Measurements from ENCODE around the gene ECM1. TPM values are rescaled to one million over a fixed set of nuclear protein-coding genes. Genes with fewer than 3 reads are reported as not detected.

Gene ECM1
- total RNA-seq, 1 experiment from 2014 or later: 0.95 TPM

DNA sequence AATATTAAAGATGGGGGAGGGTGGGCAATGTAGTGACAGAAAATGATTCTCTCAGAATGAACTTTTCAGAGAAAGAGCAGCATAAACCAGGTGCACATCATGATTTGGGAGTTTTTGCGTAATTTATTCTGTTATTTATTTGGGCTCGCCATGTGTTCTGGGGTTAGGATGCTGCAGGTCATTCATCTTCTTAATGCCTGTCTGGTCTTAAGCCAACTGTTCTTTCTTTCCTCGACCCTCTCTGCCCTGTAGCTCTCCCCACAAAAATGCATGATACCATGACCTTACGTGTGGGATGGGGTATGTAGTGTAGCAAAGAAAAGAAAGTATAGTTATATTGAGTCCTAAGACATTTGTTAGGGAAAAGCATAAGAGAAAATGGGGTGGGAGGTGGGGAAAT, 33.0 kb upstream of the ECM1 start:
- Mint-ChIP-seq H3K9me3 (ENCODE audit: unreplicated experiment) (no peaks in the 10 kb centered on the region), H3K4me3 (ENCODE audit: unreplicated experiment) (no peak overlapping the region), H3K27ac (ENCODE audit: unreplicated experiment) (no peak overlapping the region), H3K36me3 (ENCODE audit: insufficient read depth, unreplicated experiment) (peaks cover 62% of the 10 kb centered on the region), H3K27me3 (ENCODE audit: insufficient read depth, unreplicated experiment) (no peaks in the 10 kb centered on the region), H3K4me1 (ENCODE audit: low read depth, unreplicated experiment) (peaks cover 16% of the 10 kb centered on the region)
- Histone ChIP-seq H3K4me1 (peaks cover 14% of the 10 kb centered on the region), H3K27me3 (replicated peaks; ENCODE audit: control insufficient read depth, insufficient read depth, low read length) (no peaks in the 10 kb centered on the region), H3K4me3 (ENCODE audit: low read depth, low read length) (no peak overlapping the region), H3K36me3 (ENCODE audit: control insufficient read depth, insufficient read depth, low read length) (peaks cover 5% of the 10 kb centered on the region), H3K9me3 (no peaks in the 10 kb centered on the region)
- CTCF ChIA-PET: no interaction called here
- DNase-seq: no peak
- TF ChIP-seq, protein P1, sequence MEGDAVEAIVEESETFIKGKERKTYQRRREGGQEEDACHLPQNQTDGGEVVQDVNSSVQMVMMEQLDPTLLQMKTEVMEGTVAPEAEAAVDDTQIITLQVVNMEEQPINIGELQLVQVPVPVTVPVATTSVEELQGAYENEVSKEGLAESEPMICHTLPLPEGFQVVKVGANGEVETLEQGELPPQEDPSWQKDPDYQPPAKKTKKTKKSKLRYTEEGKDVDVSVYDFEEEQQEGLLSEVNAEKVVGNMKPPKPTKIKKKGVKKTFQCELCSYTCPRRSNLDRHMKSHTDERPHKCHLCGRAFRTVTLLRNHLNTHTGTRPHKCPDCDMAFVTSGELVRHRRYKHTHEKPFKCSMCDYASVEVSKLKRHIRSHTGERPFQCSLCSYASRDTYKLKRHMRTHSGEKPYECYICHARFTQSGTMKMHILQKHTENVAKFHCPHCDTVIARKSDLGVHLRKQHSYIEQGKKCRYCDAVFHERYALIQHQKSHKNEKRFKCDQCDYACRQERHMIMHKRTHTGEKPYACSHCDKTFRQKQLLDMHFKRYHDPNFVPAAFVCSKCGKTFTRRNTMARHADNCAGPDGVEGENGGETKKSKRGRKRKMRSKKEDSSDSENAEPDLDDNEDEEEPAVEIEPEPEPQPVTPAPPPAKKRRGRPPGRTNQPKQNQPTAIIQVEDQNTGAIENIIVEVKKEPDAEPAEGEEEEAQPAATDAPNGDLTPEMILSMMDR (IDR thresholded peaks at IDR 0.05; ENCODE audit: insufficient read depth in 1 of 2, low read depth in 1 of 2, low read length in 1 of 2, severe bottlenecking in 1 of 2, unreplicated experiment in 1 of 2): no peak
- intact Hi-C loops (cut with micrococcal nuclease; ENCODE audit: unreplicated experiment): no loop called here
- BruUV-seq (replicated peaks): no TSS peak
- POLR2A ChIA-PET: no interaction called here

DNA sequence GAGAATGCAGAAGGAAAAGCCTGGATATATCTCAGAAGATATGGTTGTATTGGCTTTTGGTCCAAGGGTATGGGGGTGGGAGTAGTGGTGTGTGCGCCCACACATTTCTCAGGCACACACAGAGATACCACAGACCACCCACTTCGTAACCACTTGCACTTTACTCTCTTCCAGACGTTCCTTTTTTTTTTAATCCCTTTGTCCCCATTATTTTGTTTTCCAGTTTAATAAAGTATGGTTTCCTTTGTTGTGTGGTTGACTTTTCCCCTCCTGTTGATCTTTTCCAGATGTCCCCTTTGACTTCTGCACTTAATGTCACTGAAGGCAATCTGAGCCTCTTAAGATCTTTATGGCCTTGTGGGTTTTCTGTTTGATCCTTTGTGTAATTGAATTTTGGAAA, 31.2 kb upstream of the ECM1 start:
- ChIA-PET POLR2A (no interaction called here), CTCF (no interaction called here)
- intact Hi-C loops (cut with micrococcal nuclease; ENCODE audit: unreplicated experiment): no loop called here
- H3K36me3 ChIP-seq (ENCODE audit: control insufficient read depth, insufficient read depth, low read length): no peaks in the 10 kb centered on the region; the same call in none of the 2 replicates
- H3K4me3 Mint-ChIP-seq (ENCODE audit: unreplicated experiment): no peak overlapping the region
- H3K4me1 Mint-ChIP-seq (ENCODE audit: low read depth, unreplicated experiment): peaks cover 9% of the 10 kb centered on the region
- DNase-seq: no peak
- no peaks in the 10 kb centered on the region for H3K27me3 Mint-ChIP-seq (ENCODE audit: insufficient read depth, unreplicated experiment)
- H3K4me1 ChIP-seq: peaks cover 14% of the 10 kb centered on the region
- no peaks in the 10 kb centered on the region for H3K9me3 Mint-ChIP-seq (ENCODE audit: unreplicated experiment)
- no peaks in the 10 kb centered on the region for H3K9me3 ChIP-seq
- no peak overlapping the region for H3K27ac Mint-ChIP-seq (ENCODE audit: unreplicated experiment)
- no peaks in the 10 kb centered on the region for H3K27me3 ChIP-seq (replicated peaks; ENCODE audit: control insufficient read depth, insufficient read depth, low read length)
- TF ChIP-seq, protein P1 (IDR thresholded peaks at IDR 0.05; ENCODE audit: insufficient read depth in 1 of 2, low read depth in 1 of 2, low read length in 1 of 2, severe bottlenecking in 1 of 2, unreplicated experiment in 1 of 2): no peak
- H3K4me3 ChIP-seq (ENCODE audit: low read depth, low read length): no peak overlapping the region
- BruUV-seq (replicated peaks): no TSS peak
- H3K36me3 Mint-ChIP-seq (ENCODE audit: insufficient read depth, unreplicated experiment): peaks cover 48% of the 10 kb centered on the region

DNA sequence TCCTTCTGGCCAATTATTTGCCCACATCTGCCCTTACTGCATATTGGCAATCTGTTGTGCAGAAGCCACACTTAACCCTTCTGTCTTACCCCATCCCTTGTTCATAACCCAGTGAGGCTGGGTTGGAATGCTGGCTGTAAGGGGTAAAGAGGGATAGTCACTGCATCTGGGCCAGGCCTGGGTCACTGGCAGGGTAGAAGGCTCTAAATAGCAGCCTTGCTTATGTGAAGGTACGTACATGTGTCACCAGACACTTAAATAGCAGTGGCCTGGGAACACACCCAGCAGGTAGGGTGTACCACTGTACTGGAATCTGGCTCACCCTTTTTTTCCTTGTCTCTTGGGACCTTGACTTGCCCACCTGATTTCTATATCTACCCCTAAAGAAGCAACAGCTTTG, 30.6 kb upstream of the ECM1 start:
- H3K9me3 ChIP-seq: no peaks in the 10 kb centered on the region
- no peak overlapping the region for H3K27ac Mint-ChIP-seq (ENCODE audit: unreplicated experiment)
- no peak overlapping the region for H3K4me3 ChIP-seq (ENCODE audit: low read depth, low read length)
- intact Hi-C loops (cut with micrococcal nuclease; ENCODE audit: unreplicated experiment): no loop called here
- H3K4me1 Mint-ChIP-seq (ENCODE audit: low read depth, unreplicated experiment): peaks cover 9% of the 10 kb centered on the region
- no TSS peak for BruUV-seq (replicated peaks)
- H3K4me1 ChIP-seq: peaks cover 14% of the 10 kb centered on the region
- TF ChIP-seq, protein P1 (IDR thresholded peaks at IDR 0.05; ENCODE audit: insufficient read depth in 1 of 2, low read depth in 1 of 2, low read length in 1 of 2, severe bottlenecking in 1 of 2, unreplicated experiment in 1 of 2): no peak
- H3K36me3 ChIP-seq (ENCODE audit: control insufficient read depth, insufficient read depth, low read length): no peaks in the 10 kb centered on the region; the same call in none of the 2 replicates
- no peak overlapping the region for H3K4me3 Mint-ChIP-seq (ENCODE audit: unreplicated experiment)
- no peaks in the 10 kb centered on the region for H3K9me3 Mint-ChIP-seq (ENCODE audit: unreplicated experiment)
- DNase-seq: no peak
- H3K27me3 ChIP-seq (replicated peaks; ENCODE audit: control insufficient read depth, insufficient read depth, low read length): no peaks in the 10 kb centered on the region
- ChIA-PET POLR2A (no interaction called here), CTCF (no interaction called here)
- no peaks in the 10 kb centered on the region for H3K27me3 Mint-ChIP-seq (ENCODE audit: insufficient read depth, unreplicated experiment)
- H3K36me3 Mint-ChIP-seq (ENCODE audit: insufficient read depth, unreplicated experiment): peaks cover 42% of the 10 kb centered on the region

Data from Caco-2 (cell line).